ENCODE data around the gene RAPGEF1. TPM values are rescaled to one million over a fixed set of nuclear protein-coding genes. Genes with fewer than 3 reads are reported as not detected.
"Not testable (repeated sequence)": the region's sequence is repeated elsewhere in the genome, so short reads cannot be mapped to it uniquely, and the experiment has no call there.

RAPGEF1 gene
- total RNA-seq, 1 experiment from 2014 or later = 25.2 TPM

- H3K9ac ChIP-seq (ENCODE audit: low read length) = no peak overlapping the region
- H3K9me3 ChIP-seq (ENCODE audit: low read length) = no peaks in the 10 kb centered on the region
- H3K27me3 ChIP-seq (ENCODE audit: low read length) = no peaks in the 10 kb centered on the region
- ChIA-PET POLR2A (ENCODE audit: unreplicated experiment) (no interaction called here), CTCF (no interaction called here)
- H3F3A ChIP-seq (ENCODE audit: low read length, unreplicated experiment) = no peaks in the 10 kb centered on the region
- H3K27ac ChIP-seq (ENCODE audit: low read length) = no peak overlapping the region
- BruUV-seq (replicated peaks) = no TSS peak
- DNase-seq (no peak), ATAC-seq (no peak)
- H3K4me3 ChIP-seq (ENCODE audit: low read length) = no peak overlapping the region
- intact Hi-C loops (cut with micrococcal nuclease) = no loop called here
- no peaks in the 10 kb centered on the region for H3K79me2 ChIP-seq (ENCODE audit: low read length)
- no peak for TF ChIP-seq CTCF (conservative IDR thresholded peaks at IDR 0.05; ENCODE audit: low read depth, low read length)
- no peak for TF ChIP-seq EZH2phosphoT487 (IDR thresholded peaks at IDR 0.05; ENCODE audit: borderline replicate concordance, low read length)
- no peak for TF ChIP-seq EZH2 (IDR thresholded peaks at IDR 0.05; ENCODE audit: low read length, unreplicated experiment)
- no peak overlapping the region for H2AFZ ChIP-seq (ENCODE audit: low read length)
- no peaks in the 10 kb centered on the region for H3K36me3 ChIP-seq (ENCODE audit: low read depth, low read length)
- no peaks in the 10 kb centered on the region for H3K4me1 ChIP-seq (ENCODE audit: insufficient read depth, low read length)
- no peak overlapping the region for H3K4me2 ChIP-seq (ENCODE audit: low read length)
- no peaks in the 10 kb centered on the region for H4K20me1 ChIP-seq (ENCODE audit: low read length)
- H3K9me2 ChIP-seq (replicated peaks; ENCODE audit: low read length) = no peaks in the 10 kb centered on the region
These were observed 53.8 kb downstream of the RAPGEF1 start for GRCh38 chr9:131685753-131686706.

- H3K4me3 ChIP-seq (ENCODE audit: low read length); POLR2A ChIA-PET (ENCODE audit: unreplicated experiment); H3K36me3 ChIP-seq (ENCODE audit: low read depth, low read length); ATAC-seq; H3K9ac ChIP-seq (ENCODE audit: low read length); H3K27ac ChIP-seq (ENCODE audit: low read length); H3K27me3 ChIP-seq (ENCODE audit: low read length); H2AFZ ChIP-seq (ENCODE audit: low read length); H4K20me1 ChIP-seq (ENCODE audit: low read length); CTCF ChIA-PET; BruUV-seq (replicated peaks); H3F3A ChIP-seq (ENCODE audit: low read length, unreplicated experiment); intact Hi-C loops (cut with micrococcal nuclease); H3K79me2 ChIP-seq (ENCODE audit: low read length); DNase-seq; H3K9me2 ChIP-seq (replicated peaks; ENCODE audit: low read length); H3K4me2 ChIP-seq (ENCODE audit: low read length); H3K9me3 ChIP-seq (ENCODE audit: low read length): not testable (repeated sequence)
- peaks cover 18% of the 10 kb centered on the region for H3K4me1 ChIP-seq (ENCODE audit: insufficient read depth, low read length)
These were observed 56.8 kb downstream of the RAPGEF1 start for GRCh38 chr9:131683094-131683493.

- no peak overlapping the region for H3K27ac ChIP-seq (ENCODE audit: low read length)
- H3K4me1 ChIP-seq (ENCODE audit: insufficient read depth, low read length) = peaks cover 27% of the 10 kb centered on the region
- POLR2A ChIA-PET (ENCODE audit: unreplicated experiment) = no interaction called here
- DNase-seq (no peak), ATAC-seq (no peak)
- no peaks in the 10 kb centered on the region for H3K9me2 ChIP-seq (replicated peaks; ENCODE audit: low read length)
- no peak overlapping the region for H2AFZ ChIP-seq (ENCODE audit: low read length)
- intact Hi-C loops (cut with micrococcal nuclease) = no loop called here
- no peak overlapping the region for H3K4me3 ChIP-seq (ENCODE audit: low read length)
- H3K9me3 ChIP-seq (ENCODE audit: low read length) = no peaks in the 10 kb centered on the region
- CTCF ChIA-PET = no interaction called here
- no peaks in the 10 kb centered on the region for H3K36me3 ChIP-seq (ENCODE audit: low read depth, low read length)
- peaks cover 7% of the 10 kb centered on the region; the same call in 1 of the 2 replicates for H4K20me1 ChIP-seq (ENCODE audit: low read length)
- H3K4me2 ChIP-seq (ENCODE audit: low read length) = no peak overlapping the region
- H3F3A ChIP-seq (ENCODE audit: low read length, unreplicated experiment) = peaks cover 9% of the 10 kb centered on the region
- H3K9ac ChIP-seq (ENCODE audit: low read length) = no peak overlapping the region
- BruUV-seq (replicated peaks) = no TSS peak
- H3K79me2 ChIP-seq (ENCODE audit: low read length) = peaks cover 11% of the 10 kb centered on the region
- TF ChIP-seq EZH2 (IDR thresholded peaks at IDR 0.05; ENCODE audit: low read length, unreplicated experiment) (no peak), EZH2phosphoT487 (IDR thresholded peaks at IDR 0.05; ENCODE audit: borderline replicate concordance, low read length) (no peak)
- no peaks in the 10 kb centered on the region for H3K27me3 ChIP-seq (ENCODE audit: low read length)
These were observed 57.6 kb downstream of the RAPGEF1 start for GRCh38 chr9:131682261-131682660.

GRCh38 chr9:131681826-131682225 lies 58.0 kb downstream of the RAPGEF1 start:
- H3K9me2 ChIP-seq (replicated peaks; ENCODE audit: low read length); H3K27ac ChIP-seq (ENCODE audit: low read length); POLR2A ChIA-PET (ENCODE audit: unreplicated experiment); H3K4me3 ChIP-seq (ENCODE audit: low read length); H3K27me3 ChIP-seq (ENCODE audit: low read length); H3K9ac ChIP-seq (ENCODE audit: low read length); CTCF ChIA-PET; H2AFZ ChIP-seq (ENCODE audit: low read length); BruUV-seq (replicated peaks); H3K4me2 ChIP-seq (ENCODE audit: low read length); H3F3A ChIP-seq (ENCODE audit: low read length, unreplicated experiment); DNase-seq; H4K20me1 ChIP-seq (ENCODE audit: low read length); intact Hi-C loops (cut with micrococcal nuclease); H3K36me3 ChIP-seq (ENCODE audit: low read depth, low read length); ATAC-seq; H3K9me3 ChIP-seq (ENCODE audit: low read length): not testable (repeated sequence)
- Histone ChIP-seq H3K4me1 (ENCODE audit: insufficient read depth, low read length) (peaks cover 31% of the 10 kb centered on the region), H3K79me2 (ENCODE audit: low read length) (peaks cover 14% of the 10 kb centered on the region)

- H3K27me3 ChIP-seq (ENCODE audit: low read length); BruUV-seq (replicated peaks); H3K4me3 ChIP-seq (ENCODE audit: low read length); DNase-seq; H3F3A ChIP-seq (ENCODE audit: low read length, unreplicated experiment); H2AFZ ChIP-seq (ENCODE audit: low read length); ATAC-seq; H3K9me2 ChIP-seq (replicated peaks; ENCODE audit: low read length); CTCF ChIA-PET; H3K4me2 ChIP-seq (ENCODE audit: low read length); H3K36me3 ChIP-seq (ENCODE audit: low read depth, low read length); H3K9me3 ChIP-seq (ENCODE audit: low read length); POLR2A ChIA-PET (ENCODE audit: unreplicated experiment); H3K9ac ChIP-seq (ENCODE audit: low read length); H4K20me1 ChIP-seq (ENCODE audit: low read length); H3K27ac ChIP-seq (ENCODE audit: low read length); intact Hi-C loops (cut with micrococcal nuclease): not testable (repeated sequence)
- peaks cover 21% of the 10 kb centered on the region for H3K79me2 ChIP-seq (ENCODE audit: low read length)
- H3K4me1 ChIP-seq (ENCODE audit: insufficient read depth, low read length) = peaks cover 38% of the 10 kb centered on the region
These were observed 58.8 kb downstream of the RAPGEF1 start for GRCh38 chr9:131681108-131681507.

All from PC-3 (cell line).